Lower leg skin (tissue), 3 donors: ENCODE data around the gene TWIST2.

ENCODE experiments used
- CTCF ChIP-seq, 3 donors: fragments of 450-650 bp; IDR thresholded peaks; one replicate each; pipeline ENCODE4 v1.5.1; 2016; ENCODE audit warnings: antibody characterized with exemption in 3 of 3, mild to moderate bottlenecking in 3 of 3, moderate library complexity in 2 of 3
- POLR2A ChIP-seq, 2 donors: fragments of 450-650 bp; IDR thresholded peaks; one replicate each; pipeline ENCODE4 v1.6.1; 2016 to 2017; ENCODE audit warnings: antibody characterized with exemption in 2 of 2, mild to moderate bottlenecking in 1 of 2, moderate library complexity in 1 of 2

- TF ChIP-seq CTCF (IDR thresholded peaks at IDR 0.05) (no peak), POLR2A (IDR thresholded peaks at IDR 0.05) (no peak)
Measured at GRCh38 chr2:238956676-238957075, 108.8 kb downstream of the TWIST2 start.
